ENCODE results near the gene ZFYVE28.

ZFYVE28 gene

DNA sequence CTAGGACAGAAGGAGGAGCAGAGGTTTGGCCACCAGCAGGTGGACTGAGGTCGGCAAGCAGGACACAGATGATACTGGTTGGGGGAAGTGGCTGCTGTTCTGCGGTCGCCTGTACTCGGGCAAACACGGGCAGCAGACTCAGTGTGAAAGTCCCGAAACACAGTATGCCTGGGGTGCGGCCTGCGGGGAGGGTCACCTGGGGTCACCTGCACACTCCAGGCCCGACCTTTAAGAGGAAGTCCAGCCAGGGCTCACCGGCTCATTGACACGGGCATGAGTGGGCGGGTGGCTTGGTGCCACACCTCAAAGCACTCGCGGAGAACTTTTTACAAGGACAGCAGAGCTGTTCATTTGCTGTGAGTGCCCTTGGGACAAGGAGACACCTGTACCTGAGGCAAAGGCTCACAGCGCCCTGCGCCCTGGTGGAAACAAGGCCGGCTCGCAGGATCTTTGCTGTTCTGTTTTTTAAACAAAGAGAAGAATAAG, 85.0 kb downstream of the ZFYVE28 start:
- DNase-seq (ENCODE audit: low read depth in 2 of 2), result no peak

DNA sequence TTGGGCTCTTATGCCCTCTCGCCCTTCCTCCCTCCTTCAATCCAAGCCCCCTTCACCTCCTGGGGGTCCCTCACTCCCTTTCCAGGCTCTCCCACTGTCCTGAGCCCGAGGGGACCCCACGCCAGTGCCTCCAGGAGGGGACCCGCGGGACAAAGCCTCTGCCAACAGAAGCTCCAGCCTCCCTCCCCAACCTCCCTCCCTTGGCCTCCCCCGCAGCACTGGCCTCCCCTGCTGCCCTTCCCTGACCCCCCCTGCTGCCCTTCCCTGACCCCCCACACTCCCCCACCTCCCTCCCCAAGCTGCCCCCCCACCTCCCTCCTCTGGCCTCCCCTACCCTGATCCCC, 85.5 kb downstream of the ZFYVE28 start:
- DNase-seq (ENCODE audit: low read depth in 2 of 2), result no peak

DNA sequence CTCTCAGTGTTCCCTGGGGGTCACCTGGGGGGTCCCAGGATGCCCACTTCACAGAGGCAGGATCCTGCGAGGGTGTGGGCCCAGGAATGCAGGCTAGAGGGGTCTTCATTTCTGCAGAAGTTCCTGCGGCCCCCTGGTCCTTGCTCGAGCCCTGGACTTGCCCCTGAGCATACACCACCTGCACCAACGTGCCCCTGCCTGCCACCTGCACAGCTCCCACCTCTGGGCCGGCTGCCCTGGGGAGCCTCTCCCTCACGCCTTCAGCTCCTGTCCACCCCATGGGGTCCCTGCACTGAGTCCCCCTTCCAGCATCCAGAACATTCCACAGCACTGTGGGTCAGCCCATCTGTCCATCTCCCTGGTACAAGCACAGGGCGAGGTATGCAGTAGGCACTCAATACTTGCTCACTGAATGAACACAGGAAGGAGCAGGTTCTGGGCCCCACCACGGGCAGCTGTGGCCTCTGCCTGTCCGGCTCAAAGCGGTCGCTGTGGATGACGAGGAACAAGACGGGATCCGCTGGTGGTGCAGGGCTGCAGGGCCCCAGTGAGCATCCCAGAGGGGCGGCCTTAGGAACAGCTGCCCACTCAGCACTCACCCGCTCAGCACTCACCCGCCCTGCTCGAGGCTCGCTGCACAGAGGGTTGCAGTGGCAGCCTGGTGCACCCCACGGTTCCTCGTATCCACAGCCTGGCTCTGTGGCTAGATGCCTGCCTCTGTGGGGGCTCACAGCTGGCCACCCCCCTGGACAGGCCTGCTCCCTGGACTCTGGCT, 86.1 kb downstream of the ZFYVE28 start:
- no peak for DNase-seq (ENCODE audit: low read depth in 2 of 2)

DNA sequence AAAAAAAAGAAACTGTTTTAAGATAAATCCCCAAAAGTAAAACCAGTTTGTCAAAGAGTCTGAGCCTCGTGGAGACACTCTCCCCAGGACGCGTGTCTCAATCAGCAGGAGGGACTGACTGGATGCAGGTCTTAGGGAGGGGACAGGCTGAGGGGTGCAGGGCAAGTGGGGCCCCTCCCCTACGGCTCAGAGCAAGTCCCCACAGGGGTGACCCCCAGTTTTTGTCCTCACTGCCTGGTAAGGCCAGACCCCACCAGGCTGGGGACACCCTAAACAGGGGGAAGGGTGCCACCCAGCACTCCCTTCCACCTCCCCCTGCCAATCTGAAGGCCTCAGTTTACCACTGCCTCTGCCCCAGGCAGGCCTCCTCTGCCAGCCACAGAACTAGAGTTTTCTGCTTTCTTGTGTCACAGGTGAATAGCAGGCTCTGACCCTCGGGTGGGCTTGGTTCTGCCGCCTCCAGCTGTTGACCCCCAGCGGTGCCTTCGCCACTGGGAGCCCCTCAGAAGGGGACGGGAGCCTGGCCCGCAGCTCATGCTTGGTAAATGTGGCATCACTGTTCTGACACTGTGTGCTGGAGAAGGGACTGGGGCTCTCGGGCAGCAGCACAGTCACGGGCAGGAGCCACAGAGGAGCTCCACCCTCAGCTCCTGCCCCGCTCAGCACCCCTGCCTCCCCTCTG, 86.8 kb downstream of the ZFYVE28 start:
- no peak for DNase-seq (ENCODE audit: low read depth in 2 of 2)

DNA sequence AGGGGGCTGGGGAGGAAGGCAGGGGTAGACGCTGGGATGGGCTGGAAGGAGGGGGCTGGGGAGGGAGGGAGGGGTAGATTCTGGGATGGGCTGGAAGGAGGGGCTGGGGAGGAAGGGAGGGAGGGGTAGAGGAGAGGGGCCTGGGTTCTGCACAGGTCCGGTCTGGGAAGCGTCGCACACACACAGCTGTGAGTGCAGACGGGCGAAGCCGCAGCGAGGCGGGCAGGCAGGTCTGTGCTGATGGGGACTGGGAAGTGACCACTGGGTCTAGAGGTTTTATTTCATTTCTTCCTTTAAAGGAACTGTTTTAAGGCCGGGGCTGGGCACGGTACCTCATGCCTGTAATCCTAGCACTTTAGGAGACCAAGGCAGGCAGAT, 87.4 kb downstream of the ZFYVE28 start:
- DNase-seq (ENCODE audit: low read depth in 2 of 2), result no peak

DNA sequence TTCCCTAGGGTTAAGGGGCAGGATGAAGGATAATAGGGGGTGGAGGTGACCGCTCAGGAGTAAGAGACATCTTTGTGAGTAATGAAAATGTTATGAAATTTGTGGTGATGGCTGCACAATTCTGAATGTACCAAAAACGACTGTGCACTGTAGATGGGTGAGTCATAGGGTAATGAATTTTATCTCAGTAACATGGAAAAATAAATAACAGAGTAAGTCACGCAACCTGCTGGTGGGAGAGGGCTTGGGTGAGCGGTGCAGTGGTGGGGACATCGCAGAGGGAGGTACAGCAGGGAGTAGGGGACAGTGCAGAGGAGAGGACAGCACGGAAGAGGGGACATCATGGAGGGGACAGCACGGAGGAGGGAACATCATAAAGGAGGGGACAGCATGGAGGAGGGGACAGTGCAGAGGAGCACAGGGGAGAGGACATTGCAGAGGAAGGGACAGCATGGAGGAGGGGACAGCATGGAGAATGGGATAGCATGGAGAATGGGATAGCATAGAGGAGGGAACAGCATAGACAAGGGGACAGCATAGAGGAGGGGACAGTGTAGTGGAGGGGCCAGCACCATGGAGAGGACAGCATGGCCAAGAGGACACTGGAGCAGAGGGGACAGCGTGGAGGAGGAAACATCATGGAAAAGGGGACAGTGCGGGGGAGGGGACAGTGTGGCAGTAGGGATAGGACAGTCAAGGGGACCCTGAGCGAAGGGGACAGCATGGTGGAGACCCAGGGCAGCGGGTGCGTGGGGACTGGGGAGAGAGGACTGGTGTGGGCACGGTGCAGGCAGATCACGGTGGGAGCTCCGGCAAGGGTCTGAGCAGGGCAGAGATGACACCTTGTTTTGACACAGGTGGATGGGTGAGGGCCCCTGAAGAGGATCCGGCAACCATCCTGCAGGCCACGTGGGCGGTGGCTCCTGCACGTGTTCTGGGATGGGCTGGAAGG, 88.1 kb downstream of the ZFYVE28 start:
- no peak for DNase-seq (ENCODE audit: low read depth in 2 of 2)

DNA sequence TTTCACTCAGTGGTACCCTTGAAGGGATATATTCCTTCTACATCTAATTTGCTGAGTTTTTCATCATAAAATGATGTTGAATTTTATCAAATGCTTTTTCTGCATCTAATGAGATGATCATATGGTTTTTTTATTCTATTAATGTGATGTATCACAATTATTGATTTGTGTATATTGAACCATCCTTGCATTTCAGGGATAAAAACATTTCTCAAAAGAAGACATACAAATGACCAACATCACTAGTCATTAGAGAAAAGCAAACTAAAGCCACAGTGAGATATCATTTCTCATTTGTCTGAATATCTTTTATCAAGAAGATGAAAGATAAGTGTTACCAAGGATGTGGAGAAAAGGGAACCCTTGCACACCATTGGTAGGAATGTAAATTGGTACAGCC, 90.9 kb downstream of the ZFYVE28 start:
- DNase-seq (ENCODE audit: low read depth in 2 of 2), result no peak

DNA sequence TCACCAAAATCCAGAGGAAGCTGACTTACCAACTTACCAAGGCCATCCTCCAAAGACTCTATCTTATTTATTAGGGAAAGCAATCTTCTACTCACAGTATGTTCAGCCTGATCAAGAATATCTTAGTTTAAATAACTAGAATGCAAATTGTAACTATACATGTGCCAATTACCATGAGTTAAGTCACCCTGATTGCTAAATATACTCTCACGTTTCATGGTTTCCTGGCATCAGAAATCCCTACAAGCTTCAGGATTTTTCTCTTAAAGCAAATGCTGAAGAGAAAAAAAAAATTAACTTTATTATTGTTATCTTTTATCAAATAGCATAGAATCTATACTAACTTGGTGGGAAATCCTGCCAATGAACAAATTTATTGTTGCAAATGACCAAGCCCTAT, 93.6 kb downstream of the ZFYVE28 start:
- DNase-seq (ENCODE audit: low read depth in 2 of 2), result no peak

DNA sequence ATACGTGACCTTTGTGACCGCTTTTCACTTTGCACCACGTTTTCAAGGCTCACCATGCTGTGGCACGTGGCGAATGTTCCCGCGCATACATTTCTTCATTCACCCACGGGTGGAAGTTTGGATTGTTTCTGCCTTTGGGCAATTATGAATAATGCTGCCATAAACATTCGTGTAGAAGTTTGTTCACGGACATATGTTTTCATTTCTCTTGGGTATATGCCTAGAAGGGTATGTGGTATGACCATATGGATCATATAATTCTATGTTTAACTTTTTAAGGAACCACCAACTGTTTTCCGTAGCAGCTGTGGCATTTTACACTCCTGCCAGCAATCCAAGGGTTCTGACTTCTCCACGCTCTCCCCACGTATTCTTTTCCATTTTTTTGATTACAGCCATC, 95.6 kb downstream of the ZFYVE28 start:
- no peak for DNase-seq (ENCODE audit: low read depth in 2 of 2)

DNA sequence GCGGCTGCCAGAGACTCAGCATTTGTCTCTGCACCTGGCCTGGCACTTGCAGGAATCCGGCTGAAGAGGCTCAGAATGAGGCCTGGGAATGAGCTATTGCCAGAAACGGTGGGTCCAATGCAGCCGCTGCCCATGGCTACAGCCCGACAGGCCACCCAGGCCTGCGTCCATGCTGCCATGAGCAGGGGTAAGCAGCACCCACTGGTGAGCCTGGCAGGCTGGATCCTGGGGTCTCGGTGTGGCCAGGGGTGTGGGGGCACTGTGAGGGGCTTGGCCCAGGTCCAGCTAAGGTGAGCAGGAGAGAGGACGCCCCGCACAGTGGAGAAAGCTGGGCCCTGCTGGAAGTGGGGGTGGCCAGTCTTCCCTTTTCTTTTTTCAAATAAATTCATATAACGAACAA, 96.2 kb downstream of the ZFYVE28 start:
- DNase-seq (ENCODE audit: low read depth in 2 of 2), result no peak

DNA sequence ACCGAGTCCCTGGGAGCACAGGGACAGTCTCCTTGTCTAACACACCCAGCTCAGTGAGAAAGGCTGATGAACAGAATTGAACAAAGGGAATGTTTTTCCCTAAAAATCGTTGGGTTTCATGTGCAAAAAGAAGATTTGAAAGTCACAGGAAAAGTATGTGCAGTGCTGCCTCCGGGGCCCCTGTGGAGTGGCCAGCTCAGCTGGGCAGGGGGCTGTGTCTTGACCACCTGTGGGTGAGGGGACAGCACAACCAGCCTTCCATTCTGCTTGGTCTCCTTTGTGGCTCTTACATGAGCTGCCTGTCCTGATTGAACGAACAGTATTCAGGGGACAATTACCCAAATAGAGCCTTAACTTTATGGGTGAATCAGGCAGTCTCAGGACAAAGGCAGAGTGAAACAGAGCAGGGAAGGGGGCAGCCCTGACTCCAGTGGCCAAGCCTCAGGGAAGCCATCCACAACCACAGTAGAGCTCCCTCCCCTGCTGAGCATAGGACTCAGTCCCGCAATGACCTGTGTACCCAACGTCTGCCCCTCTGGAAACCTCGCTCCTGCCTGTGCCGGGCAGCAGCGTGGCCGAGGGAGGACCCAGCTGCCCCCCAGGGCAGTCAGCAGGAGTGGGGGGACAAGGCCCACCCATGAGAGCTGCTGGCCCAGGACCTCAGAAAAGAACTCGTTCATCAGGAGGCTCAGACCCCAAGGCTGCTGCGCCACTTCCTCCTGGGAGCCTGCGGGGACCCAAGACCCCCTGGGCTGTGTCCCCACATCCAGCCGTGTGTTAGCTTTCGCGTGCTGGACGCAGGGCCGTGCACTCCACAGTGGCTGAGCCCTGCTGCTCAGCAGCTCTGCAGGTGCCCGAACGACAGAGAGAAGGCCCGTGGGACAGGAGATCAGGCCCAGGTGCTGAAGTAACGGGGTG, 96.9 kb downstream of the ZFYVE28 start:
- DNase-seq (ENCODE audit: low read depth in 2 of 2), result no peak

DNA sequence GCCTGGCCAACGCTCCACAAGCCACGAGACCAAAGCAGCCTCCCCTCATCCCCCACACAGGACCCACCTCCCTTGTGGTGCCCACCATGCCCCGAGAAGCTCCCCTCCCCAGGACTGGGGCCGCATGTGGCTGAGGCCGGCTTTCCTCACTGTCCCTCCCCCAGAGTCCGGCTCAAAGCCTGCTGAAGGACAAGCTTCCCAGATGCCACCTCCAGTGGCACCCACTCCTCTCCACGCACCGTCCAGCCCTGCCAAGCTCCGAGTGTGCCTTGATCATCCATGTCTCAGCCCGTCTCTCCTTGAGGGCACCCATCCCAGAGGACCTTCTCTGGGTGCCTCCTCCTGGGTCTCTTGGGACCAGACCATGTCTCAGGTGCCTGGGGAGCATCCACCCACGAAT, 97.7 kb downstream of the ZFYVE28 start:
- no peak for DNase-seq (ENCODE audit: low read depth in 2 of 2)

DNA sequence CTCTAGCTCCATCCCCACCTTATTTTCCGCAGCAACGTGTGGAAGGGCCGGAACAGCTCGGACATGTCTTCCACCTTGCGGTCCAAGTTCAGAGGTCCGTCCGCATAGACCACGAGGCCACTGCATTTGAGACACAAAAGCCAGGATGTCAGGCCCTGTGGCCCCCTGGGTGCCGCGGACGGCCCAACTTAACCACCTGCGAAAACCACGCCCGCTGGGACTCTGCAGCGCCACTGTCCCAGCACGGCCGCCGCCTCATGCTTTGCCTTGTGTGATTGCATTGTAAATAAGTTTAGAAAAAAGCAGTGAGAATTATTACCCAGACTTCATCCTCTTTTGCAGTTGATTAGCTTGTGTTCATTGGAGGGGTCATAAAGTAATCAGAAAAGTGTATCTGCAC, 98.3 kb downstream of the ZFYVE28 start:
- DNase-seq (ENCODE audit: low read depth in 2 of 2), result no peak

DNA sequence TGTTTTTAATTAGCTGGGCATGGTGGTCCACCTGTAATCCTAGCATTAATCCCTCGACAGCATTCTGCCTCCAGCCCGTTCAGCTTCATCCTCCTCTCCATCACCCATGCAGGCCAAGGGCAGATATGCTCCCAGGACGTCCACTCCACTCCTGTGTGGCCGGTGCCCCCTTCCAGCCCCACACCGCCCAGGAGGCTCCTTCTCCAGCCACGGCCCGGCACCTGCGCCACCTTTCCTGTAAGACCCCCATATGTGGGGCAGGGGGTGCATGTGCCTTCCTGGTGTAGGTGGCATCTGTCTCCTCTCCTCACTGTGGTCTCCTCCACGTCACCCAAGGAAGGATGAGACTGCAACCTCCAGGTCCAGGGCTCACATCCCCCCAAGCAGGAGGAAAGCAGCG, 99.6 kb downstream of the ZFYVE28 start:
- no peak for DNase-seq (ENCODE audit: low read depth in 2 of 2)

DNA sequence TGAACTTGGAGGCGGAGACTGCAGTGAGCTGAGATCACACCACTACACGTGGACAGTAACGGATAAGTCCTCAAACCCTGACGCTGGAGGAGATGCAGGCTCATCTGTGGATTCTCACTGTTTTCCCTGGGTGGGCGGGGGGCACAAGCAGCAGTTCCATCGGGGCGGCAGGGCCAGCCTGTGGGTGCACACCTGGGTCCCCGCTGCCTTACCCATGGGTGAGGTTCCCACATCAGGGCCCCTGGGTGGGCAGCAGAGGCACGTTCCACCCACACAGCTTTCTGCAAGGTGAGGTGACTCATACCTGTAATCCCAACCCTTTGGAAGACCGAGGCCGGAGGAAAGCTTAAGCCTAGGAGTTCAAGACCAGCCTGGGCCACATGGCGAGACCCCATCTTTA, 100.0 kb downstream of the ZFYVE28 start:
- no peak for DNase-seq (ENCODE audit: low read depth in 2 of 2)

DNA sequence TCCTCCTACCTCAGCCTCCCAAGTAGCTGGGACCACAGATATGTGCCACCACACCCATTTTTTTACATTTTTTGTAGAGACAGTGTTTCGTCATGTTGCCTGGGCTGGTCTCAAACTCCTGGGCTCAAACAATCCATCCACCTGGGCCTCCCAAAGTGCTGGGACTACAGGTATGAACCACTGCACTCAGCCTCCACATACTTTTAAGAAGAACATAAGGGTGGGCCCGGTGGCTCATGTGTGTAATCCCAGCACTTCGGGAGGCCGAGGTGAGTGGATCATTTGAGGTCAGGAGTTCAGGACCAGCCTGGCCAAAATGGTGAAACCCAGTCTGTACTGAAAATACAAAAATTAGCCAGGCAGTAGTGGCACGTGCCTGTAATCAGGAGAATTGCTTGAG, 105.1 kb downstream of the ZFYVE28 start:
- no peak for DNase-seq (ENCODE audit: low read depth in 2 of 2)

DNA sequence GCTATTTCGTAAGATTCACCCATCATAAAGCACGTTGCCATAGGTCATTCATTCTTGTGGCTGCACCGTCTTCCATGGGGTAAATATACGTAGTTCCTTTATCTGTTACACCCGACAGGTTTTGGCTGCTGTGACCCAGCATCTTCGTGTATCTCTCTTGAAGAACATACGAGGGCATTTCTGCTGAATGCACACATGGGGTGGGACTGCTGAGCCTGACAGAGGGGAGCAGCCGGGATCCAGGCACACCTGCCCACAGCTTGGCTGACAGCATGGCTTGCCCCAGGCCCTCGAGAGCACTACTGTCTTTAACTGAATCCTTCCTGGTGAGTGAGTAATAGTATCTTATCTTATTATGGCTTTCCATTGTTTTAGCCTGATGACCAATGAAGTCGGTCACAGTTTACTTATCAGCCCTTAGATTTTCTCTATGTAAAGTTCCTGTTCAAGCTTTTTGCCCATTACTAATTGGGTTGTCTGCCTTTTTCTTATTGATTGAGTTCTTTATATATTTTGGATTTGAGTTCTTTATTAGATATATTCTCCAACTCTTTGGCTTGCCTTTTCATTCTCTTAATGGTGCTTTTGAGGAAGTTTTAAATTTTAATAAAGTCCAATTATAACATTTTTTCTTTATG, 111.6 kb downstream of the ZFYVE28 start:
- DNase-seq (ENCODE audit: low read depth in 2 of 2), result no peak

DNA sequence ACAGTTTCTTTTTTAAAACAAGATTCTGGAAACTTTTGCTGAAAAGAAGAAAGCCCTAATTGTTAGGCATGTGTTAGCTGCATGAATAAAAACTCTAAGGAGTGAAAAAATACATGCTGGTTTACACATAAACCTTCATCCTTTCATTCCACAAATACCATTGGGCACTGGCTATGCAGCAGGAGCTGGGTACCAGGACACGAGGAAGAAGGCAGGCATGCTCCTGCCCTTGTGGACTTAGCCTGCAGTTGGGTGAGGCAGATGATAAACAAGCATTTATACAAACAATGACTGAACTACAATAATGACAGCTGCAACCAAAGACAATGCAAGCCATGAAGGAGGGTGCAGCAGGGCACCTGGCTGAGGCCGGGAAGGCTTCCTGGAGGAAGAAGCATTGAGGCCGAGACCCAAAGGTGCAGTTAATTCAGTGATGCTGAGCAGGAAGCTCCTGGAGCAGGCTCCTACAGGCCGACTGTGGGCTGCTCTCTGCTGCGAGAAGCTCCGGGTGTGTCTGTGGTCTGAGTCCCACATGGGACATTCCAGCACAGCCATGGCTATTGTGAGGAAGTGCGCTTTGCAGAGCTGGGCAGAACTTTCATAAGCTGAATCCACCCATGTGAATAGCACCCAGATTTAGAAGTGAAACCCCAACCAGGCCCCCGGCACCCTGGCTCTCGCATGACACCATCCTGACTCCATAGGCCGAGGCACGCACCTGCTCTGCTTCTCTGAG, 112.5 kb downstream of the ZFYVE28 start:
- no peak for DNase-seq (ENCODE audit: low read depth in 2 of 2)

DNA sequence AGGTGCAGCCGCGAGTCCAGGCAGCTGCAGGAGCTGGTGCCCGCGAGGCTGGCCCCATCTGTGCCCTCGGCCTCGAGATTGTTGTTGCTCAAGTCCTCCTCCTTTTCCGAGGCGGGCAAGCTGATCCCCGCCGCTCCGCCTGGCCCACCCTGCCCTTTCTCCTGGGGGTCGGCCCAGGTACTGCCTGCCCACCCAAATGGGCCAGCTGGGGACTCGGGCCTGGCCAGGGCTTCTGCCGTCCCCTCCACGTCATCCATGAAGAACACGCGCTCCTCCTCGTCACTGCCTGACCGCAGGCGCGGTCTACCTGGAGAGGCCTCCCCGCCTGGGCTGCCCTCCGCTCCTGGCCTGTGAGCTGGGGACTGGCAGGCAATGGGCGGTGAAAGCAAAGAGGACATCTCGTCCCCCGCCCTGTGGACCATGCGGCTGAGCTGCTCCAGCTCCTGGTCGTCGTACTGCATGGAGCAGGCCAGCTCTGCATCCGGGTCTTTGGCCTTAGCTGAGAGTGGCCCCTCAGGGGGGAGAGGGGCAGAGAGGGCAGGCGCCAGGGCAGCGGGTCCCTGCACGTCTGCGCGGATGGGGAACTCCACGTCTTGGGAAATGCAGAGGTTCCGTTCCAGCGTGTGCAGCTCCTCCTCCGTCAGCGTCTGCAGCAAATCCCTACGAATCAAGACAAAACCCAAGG, 113.4 kb downstream of the ZFYVE28 start:
- DNase-seq (ENCODE audit: low read depth in 2 of 2), result no peak

Measured in stimulated activated CD4-positive, alpha-beta T cell treated with anti-CD3 and anti-CD28 coated beads, Interleukin-15, amount 100 ng/mL, for 48 hours (primary cell).